Activated CD4-positive, alpha-beta T cell treated with anti-CD3 and anti-CD28 coated beads for 36 hours (primary cell): ENCODE results near the gene MPRIP. TPM values are rescaled to one million over a fixed set of nuclear protein-coding genes. Genes with fewer than 3 reads are reported as not detected.

ENCODE experiments used
- ATAC-seq: fragments of 200-7000 bp; cut with Tn5 transposase; one replicate; pipeline ENCODE4 v1.10.0; 2021; ENCODE audit warnings: mild to moderate bottlenecking, moderate library complexity
- CTCF ChIA-PET: fragments of 350-600 bp; sonication (Branson Sonifier 250); formaldehyde crosslinking; loops from one replicate; lab custom pipeline; 2021; ENCODE audit warnings: antibody characterized with exemption; lab: Charles Lee
- POLR2A ChIA-PET: fragments of 350-600 bp; sonication (Branson Sonifier 250); formaldehyde crosslinking; loops from one replicate; lab custom pipeline; 2021; ENCODE audit warnings: antibody characterized with exemption, inconsistent platforms; lab: Charles Lee
- DNase-seq: peaks from one replicate; pipeline ENCODE4 v3.0.0-alpha.2; 2020
- H3K27ac Mint-ChIP-seq: one replicate; pipeline ENCODE4 v1.8.0; 2021; ENCODE audit warnings: mixed read lengths
- H3K27me3 Mint-ChIP-seq: one replicate; pipeline ENCODE4 v1.8.0; 2021; ENCODE audit warnings: mixed read lengths
- H3K36me3 Mint-ChIP-seq: one replicate; pipeline ENCODE4 v1.8.0; 2021; ENCODE audit warnings: low read depth, mixed read lengths
- H3K4me1 Mint-ChIP-seq: one replicate; pipeline ENCODE4 v1.8.0; 2021; ENCODE audit warnings: mixed read lengths
- H3K4me3 Mint-ChIP-seq: one replicate; pipeline ENCODE4 v1.8.0; 2021; ENCODE audit warnings: mild to moderate bottlenecking, moderate library complexity, mixed read lengths
- H3K9me3 Mint-ChIP-seq: one replicate; pipeline ENCODE4 v1.8.0; 2021; ENCODE audit warnings: low read depth, mixed read lengths
- intact Hi-C, 2 experiments: fragments of 100-400 bp; cut with DNase I in 1 of 2; cut with micrococcal nuclease in 1 of 2; formaldehyde crosslinking; loops; one replicate each; pipeline versions ENCODE4 v1.14.2 to v1.15.1; 2022 to 2024; cut with DNase I, micrococcal nuclease
- total RNA-seq, 2 experiments: library from RNA; stranded (reverse); gene quantifications; one replicate each; pipeline ENCODE4 v1.2.3, GENCODE V29; 2021

The MPRIP gene
- total RNA-seq, 2 experiments from 2014 or later, result 131 to 179 TPM

DNA sequence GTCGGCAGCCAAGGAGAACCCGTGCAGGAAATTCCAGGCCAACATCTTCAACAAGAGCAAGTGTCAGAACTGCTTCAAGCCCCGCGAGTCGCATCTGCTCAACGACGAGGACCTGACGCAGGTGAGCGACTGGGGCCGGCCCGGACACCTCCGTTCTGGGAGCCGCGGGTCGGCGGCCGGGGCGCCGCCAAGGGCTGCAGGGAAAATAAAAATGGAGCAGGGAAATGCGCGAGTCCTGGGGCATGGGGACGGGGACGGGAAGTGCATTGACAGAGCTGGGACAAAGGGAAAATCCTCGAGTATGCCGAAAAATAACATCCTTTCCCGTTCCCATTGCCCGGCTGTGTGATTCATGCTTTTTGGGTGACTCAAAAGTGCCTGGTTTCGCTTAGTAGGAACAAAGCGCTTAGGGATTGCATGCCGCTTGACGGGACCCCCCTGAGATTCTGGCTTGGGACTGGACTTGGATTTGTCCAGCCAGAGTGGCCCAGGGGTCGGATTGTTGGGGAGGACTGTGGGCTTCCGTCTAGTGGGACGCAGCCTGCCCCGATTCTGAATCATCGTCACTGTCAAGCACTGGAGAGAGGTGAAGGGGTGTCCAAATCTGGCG is 699 bp downstream of the MPRIP start:
- H3K27ac Mint-ChIP-seq, result peak overlapping the region; percentile 85
- peaks cover 53% of the 10 kb centered on the region for H3K4me1 Mint-ChIP-seq
- H3K36me3 Mint-ChIP-seq, result no peaks in the 10 kb centered on the region
- ChIA-PET POLR2A (no interaction called here), CTCF (interaction anchor here (0.7 kb wide), 1 partner anchor 30 kb away, joined by 4 read pairs; no protein-coding TSS in a partner anchor)
- intact Hi-C loops, result loop anchor here (1.0 to 10.0 kb wide), 10 partner anchors 40 to 794 kb away; partner anchors contain the start of genes COPS3 (in 1 of the 2), FLCN (in 1 of the 2), MED9 (in 1 of the 2) and NT5M (in 1 of the 2)
- DNase-seq, result peak; percentile 53
- H3K4me3 Mint-ChIP-seq, result peak overlapping the region; percentile 84
- ATAC-seq, result no peak
- no peaks in the 10 kb centered on the region for H3K27me3 Mint-ChIP-seq
- no peaks in the 10 kb centered on the region for H3K9me3 Mint-ChIP-seq

DNA sequence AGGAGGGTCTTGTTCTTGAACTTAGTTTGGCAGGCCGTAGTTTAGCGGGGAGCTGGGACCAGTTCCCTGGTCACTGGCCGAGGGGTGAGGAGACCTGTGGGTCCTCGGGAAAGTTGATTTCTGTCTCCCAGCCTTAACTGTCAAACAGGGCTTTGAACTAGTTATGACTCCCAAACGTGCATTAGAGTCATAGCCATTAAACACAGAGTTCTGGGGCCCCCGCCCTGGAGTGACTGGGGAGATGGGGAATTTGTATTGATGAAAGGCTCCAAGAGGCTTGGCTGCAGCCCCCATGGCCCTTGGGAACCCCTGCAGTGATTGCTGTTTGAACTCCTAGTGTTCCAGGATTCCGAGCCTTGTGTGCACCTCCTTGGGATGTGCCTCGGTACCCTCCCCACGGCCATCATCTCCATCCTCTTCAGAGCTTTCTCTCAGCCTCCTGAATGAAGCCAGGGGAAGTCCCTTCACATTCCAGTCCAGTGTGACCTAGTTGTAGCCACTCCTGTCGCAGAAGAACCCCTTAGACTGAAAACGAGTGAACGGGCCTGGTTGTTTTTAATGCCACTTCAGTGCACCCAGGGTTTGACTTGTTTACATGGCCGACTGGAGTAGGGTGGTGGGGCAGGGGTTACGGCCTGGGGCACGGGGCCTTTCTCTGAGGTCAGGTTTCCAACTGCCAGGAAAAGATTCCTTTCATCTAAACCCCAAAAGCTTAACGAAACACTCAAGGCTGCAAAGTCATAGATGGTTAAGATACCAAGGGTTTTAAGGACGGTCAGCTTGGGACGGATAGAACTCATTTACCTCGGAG is 1.4 kb downstream of the MPRIP start:
- ATAC-seq (no peak), DNase-seq (peak; percentile 33)
- peaks cover 60% of the 10 kb centered on the region for H3K4me1 Mint-ChIP-seq
- H3K4me3 Mint-ChIP-seq, result peak overlapping the region; percentile 84
- ChIA-PET POLR2A (no interaction called here), CTCF (interaction anchor here (0.7 to 1.1 kb wide), 2 partner anchors 10 to 31 kb away, joined by 3 to 4 read pairs; no protein-coding TSS in a partner anchor)
- no peaks in the 10 kb centered on the region for H3K36me3 Mint-ChIP-seq
- intact Hi-C loops, result loop anchor here in 1 of 2 experiments (2.0 to 10.0 kb wide), 3 partner anchors 41 to 794 kb away; partner anchors contain the start of genes MED9 and SREBF1
- peak overlapping the region; percentile 85 for H3K27ac Mint-ChIP-seq
- H3K27me3 Mint-ChIP-seq, result no peaks in the 10 kb centered on the region
- no peaks in the 10 kb centered on the region for H3K9me3 Mint-ChIP-seq

DNA sequence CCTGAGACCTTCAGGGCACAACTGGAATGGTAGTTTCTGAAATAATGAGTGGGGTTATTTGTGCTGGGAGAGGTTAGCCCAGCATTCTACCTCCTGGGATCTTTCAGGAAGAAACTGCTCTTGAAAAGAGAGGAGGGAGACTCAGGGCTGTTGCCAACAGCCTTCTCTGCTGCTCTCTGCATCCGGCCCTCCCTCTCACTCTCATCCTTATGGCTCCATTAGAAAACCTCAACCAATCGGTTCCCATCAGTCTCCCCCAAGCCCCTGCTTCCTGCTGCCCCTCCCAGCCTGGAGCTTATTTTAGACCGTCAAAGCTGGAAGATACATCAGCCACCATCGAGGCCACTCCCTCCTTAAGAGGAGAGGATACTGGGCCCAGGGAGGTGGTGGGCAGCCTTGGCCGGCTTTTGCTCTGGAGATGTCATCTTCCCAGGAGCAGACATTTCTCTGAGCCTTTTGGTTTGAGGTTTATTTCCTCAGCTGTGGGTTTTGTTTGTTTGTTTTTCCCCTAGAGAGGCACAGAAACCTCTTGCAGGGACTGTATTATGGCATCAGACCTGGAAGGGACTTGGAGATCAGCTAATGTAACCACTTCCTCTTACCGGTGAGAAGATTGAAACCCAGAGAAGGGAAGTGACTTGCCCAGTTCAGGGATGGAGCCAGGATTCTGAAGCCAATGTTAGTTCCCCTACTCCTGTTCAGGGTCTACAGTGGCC is 2.7 kb downstream of the MPRIP start:
- no peak for ATAC-seq
- DNase-seq, result peak; percentile 10
- H3K4me1 Mint-ChIP-seq, result peaks cover 67% of the 10 kb centered on the region
- no peaks in the 10 kb centered on the region for H3K9me3 Mint-ChIP-seq
- ChIA-PET CTCF (interaction anchor here (1.0 to 1.1 kb wide), 2 partner anchors 8 to 55 kb away, joined by 3 read pairs; no protein-coding TSS in a partner anchor), POLR2A (no interaction called here)
- no peaks in the 10 kb centered on the region for H3K27me3 Mint-ChIP-seq
- no peaks in the 10 kb centered on the region for H3K36me3 Mint-ChIP-seq
- peak overlapping the region; percentile 84 for H3K4me3 Mint-ChIP-seq
- intact Hi-C loops, result loop anchor here in 1 of 2 experiments (5.0 to 10.0 kb wide), 2 partner anchors 430 to 792 kb away; partner anchors contain the start of genes MED9 and SREBF1
- H3K27ac Mint-ChIP-seq, result peak overlapping the region; percentile 17

DNA sequence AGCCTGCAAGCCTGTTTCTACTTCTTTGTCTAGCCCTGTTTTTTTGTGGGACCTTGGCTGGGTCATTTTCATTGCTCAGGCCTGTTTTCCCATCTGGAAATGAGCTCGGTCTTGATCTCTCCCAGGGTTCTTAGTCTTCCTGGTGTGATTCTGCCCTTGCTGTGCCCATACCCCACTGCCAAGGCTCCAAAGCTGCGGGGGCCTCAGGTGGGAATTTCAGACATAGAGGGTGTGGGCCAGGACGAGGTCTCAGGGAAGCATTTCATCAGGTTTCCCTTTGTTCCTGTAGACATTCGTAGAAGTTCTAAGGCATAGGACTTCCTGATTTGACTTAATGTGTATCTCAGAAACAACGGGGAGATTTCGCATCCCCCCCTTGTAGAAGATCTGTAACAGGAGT is 5.8 kb downstream of the MPRIP start:
- ChIA-PET POLR2A (no interaction called here), CTCF (interaction anchor here (0.5 to 1.3 kb wide), 2 partner anchors 11 to 23 kb away, joined by 3 read pairs; no protein-coding TSS in a partner anchor)
- no peak for DNase-seq
- H3K4me1 Mint-ChIP-seq, result peaks cover 84% of the 10 kb centered on the region
- no peaks in the 10 kb centered on the region for H3K9me3 Mint-ChIP-seq
- no peaks in the 10 kb centered on the region for H3K36me3 Mint-ChIP-seq
- H3K27ac Mint-ChIP-seq, result no peak overlapping the region
- H3K4me3 Mint-ChIP-seq, result no peak overlapping the region
- ATAC-seq, result no peak
- H3K27me3 Mint-ChIP-seq, result no peaks in the 10 kb centered on the region
- intact Hi-C loops, result loop anchor here in 1 of 2 experiments (10.0 kb wide), 1 partner anchor 427 kb away; the partner anchor contains the start of gene MED9

DNA sequence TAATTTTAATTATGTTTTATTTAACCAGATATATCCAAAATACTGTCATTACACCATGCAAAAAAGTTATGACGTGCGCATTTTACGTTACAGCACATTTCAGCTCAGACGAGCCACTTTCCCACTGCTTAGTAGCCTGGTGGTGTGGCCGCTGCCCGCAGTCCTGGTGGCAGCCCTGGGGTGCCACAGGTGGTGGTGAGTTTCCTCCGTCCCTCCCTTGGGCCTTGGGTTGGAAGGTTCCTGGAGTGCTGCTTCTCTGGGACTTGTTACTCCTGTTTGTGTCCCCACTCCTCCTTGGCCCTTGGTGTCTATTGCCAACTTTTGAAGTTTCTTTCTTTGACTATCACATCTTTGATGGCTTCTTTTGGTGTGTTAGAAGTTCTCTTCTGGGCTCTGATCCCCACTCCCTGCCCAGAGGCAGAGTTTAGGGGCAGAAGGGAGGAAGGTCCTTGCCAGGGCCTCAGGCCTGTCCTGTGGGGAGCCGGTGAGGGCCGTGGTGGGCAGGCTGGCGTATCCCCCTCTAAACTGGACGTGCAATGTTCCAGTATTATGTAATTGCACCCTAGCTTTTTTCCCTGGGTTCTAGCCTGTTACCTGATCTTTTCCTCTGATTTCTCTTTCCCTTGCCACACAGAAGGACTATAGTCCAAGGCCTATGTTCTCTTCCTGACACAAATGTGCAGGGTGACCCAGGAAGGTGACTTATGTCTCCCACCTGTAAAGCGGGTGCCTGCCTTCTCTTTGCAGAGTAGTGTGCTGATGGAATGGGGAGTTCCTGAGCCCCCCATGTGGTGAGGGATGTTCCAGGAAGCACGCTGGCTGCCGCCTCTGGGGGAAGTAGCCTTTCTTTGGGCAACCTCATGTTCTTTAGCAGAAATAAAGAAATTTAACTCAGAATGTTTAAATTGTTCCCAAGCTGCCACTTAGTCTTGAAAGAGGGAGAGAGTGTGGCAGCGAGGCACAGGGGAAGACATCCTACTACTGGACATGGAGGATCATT is 8.4 kb downstream of the MPRIP start:
- DNase-seq (no peak), ATAC-seq (no peak)
- H3K4me1 Mint-ChIP-seq, result peaks cover 68% of the 10 kb centered on the region
- H3K27ac Mint-ChIP-seq, result no peak overlapping the region
- H3K27me3 Mint-ChIP-seq, result no peaks in the 10 kb centered on the region
- POLR2A ChIA-PET, result interaction anchor here (0.6 kb wide), 1 partner anchor 185 kb away, joined by 8 read pairs; no protein-coding TSS in a partner anchor
- H3K4me3 Mint-ChIP-seq, result no peak overlapping the region
- intact Hi-C loops, result no loop called here
- H3K9me3 Mint-ChIP-seq, result no peaks in the 10 kb centered on the region
- CTCF ChIA-PET, result interaction anchor here (0.6 to 1.0 kb wide), 2 partner anchors 23 to 590 kb away, joined by 3 to 4 read pairs; no protein-coding TSS in a partner anchor
- H3K36me3 Mint-ChIP-seq, result no peaks in the 10 kb centered on the region

DNA sequence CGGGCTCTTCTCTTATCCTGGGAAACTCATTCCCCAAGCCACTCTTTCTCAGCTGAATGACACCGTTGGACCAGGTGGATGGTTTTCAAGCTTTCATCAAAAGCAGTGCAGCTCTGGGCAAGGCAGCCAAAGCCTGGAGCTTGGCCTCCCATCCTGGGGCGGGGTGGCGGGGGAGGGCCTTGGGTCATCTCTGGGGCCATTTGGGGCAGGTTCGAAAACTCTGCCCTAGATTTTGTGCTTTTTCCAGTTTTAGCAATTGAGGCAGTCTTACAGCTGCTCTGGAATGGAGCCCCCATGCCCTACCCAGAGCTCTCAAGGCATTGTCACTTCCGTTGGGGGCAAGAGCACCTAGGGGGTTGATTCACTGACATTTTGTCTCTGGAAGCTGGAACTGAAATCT is 9.1 kb downstream of the MPRIP start:
- peaks cover 62% of the 10 kb centered on the region for H3K4me1 Mint-ChIP-seq
- H3K36me3 Mint-ChIP-seq, result no peaks in the 10 kb centered on the region
- ATAC-seq, result peak; percentile 11
- no peaks in the 10 kb centered on the region for H3K9me3 Mint-ChIP-seq
- DNase-seq, result no peak
- H3K27ac Mint-ChIP-seq, result no peak overlapping the region
- ChIA-PET CTCF (interaction anchor here (0.6 to 1.0 kb wide), 2 partner anchors 23 to 589 kb away, joined by 3 to 4 read pairs; no protein-coding TSS in a partner anchor), POLR2A (no interaction called here)
- intact Hi-C loops, result no loop called here
- H3K27me3 Mint-ChIP-seq, result no peaks in the 10 kb centered on the region
- no peak overlapping the region for H3K4me3 Mint-ChIP-seq

DNA sequence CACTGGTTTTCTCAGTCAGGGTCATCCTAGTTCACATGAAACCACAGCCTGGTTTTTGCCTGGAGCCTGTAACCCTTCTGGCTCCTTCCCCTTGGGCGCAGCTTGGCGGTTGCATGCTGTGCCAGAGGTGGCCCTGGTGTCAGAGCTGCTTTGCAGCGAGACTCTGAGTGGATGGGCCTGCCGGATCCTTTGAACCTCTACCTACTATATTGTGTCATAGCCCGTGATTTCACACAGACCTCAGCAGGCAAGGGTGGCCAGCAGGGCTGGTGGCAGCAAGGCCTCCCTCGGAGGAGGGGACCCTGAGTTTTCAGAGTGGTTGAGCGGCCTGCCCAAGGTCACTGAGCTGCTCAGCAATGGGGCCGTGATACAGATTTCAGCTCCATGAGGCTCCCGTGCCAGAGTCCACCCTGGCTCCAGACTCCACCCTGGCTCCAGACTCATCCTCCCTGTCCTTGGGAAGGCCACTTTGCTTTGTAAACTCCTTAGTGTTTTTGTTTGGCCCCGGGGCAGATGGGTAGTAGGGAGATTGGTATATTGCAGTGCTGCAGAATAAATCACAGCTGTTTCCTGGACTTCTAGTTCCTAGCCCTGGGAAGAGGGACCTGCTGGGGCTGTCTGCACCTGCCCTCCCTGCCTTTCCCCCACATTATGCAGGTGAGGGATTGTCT is 9.7 kb downstream of the MPRIP start:
- no peak overlapping the region for H3K4me3 Mint-ChIP-seq

DNA sequence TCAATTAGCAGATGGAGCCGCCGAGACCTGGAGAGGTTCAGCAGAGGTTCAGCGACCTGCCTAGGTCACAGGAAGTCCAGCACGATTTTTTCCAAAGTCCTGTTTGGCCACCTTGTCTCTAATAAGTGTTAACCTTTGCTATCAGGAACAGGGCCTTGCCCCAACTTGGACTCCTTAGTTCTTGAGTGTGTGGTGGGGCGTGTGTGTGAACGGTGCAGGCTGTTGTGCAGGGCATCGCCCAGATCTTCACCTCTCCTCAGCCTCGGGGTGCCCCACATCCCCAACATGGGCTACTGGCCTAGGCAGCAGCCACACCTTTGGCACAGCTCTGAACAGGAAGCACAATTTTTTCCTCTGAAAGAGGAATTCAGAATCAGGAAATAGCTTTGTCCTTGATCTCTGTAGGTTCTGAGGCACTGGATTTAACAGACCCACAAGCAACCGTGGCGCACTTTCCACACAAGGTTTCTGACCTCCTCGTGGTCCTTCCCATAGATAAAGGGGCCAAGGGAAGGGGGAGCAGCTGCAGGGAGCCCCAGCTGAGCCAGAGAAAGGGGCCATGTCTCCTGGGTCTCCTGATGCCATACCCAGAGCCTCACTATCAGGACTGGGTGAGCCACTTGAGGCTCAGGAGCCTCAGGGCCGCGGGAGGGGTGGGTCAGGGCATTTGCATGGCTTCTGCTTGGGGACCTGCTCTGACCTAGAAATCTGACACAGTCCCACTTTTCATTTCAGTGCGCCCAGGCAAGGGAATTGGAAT is 10.4 kb downstream of the MPRIP start:
- intact Hi-C loops, result no loop called here
- no peak for ATAC-seq
- Mint-ChIP-seq H3K36me3 (no peaks in the 10 kb centered on the region), H3K4me3 (no peak overlapping the region), H3K27me3 (no peaks in the 10 kb centered on the region), H3K9me3 (no peaks in the 10 kb centered on the region), H3K27ac (no peak overlapping the region), H3K4me1 (peaks cover 54% of the 10 kb centered on the region)
- POLR2A ChIA-PET, result no interaction called here
- CTCF ChIA-PET, result interaction anchor here (0.8 to 1.2 kb wide), 2 partner anchors 8 to 18 kb away, joined by 3 to 4 read pairs; no protein-coding TSS in a partner anchor
- DNase-seq, result no peak

More for the DNA sequence above, 9.7 kb downstream of the MPRIP start:
- no peaks in the 10 kb centered on the region for H3K36me3 Mint-ChIP-seq
- no peak for DNase-seq
- no peak overlapping the region for H3K27ac Mint-ChIP-seq
- peaks cover 59% of the 10 kb centered on the region for H3K4me1 Mint-ChIP-seq
- peak; percentile 32 for ATAC-seq
- H3K9me3 Mint-ChIP-seq, result no peaks in the 10 kb centered on the region
- H3K27me3 Mint-ChIP-seq, result no peaks in the 10 kb centered on the region
- intact Hi-C loops, result no loop called here
- POLR2A ChIA-PET, result no interaction called here
- CTCF ChIA-PET, result interaction anchor here (0.6 to 1.0 kb wide), 3 partner anchors 17 to 589 kb away, joined by 3 to 4 read pairs (median 4); no protein-coding TSS in a partner anchor
